ENCODE results near the gene TMEM170A.

DNA sequence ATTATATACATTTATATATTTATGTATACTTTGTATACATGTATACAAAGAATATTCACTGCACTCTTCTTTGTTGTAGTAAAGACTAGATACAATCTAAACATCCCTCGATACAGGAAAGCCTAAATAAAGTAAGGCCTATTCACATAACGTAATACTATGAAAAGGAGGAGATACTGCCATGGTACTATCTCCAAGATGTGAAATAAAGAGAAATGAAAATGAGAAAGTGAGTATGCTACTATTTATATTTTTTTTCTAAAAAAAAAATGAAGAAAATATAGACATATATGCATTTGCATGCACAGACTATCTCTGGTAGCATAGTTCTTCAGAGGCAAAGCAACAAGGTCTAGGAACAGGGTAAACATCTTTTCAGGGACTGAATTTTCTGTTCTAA lies 50.5 kb downstream of the TMEM170A start:
- TF ChIP-seq EZH2 (IDR thresholded peaks at IDR 0.05) = no peak
- no peak for TF ChIP-seq EZH2phosphoT487 (IDR thresholded peaks at IDR 0.05; ENCODE audit: borderline replicate concordance)
- no peak for TF ChIP-seq ZFX (IDR thresholded peaks at IDR 0.05)

Measured in HCT116 (cell line).